GM23338 (cell line): Measurements from ENCODE around the gene MRPS11.

Source experiments
- CREB1 ChIP-seq: fragments of 250-450 bp; sonication (Bioruptor Pico); IDR thresholded peaks from 2 replicates; pipeline ENCODE4 v1.5.0; 2020; ENCODE audit warnings: low read depth, mild to moderate bottlenecking, moderate library complexity
- CTCF ChIP-seq, 2 experiments: fragments of 200-600 bp in 1 of 2; sonication (generic) in 1 of 2; conservative IDR thresholded peaks; 2 replicates each; pipeline versions ENCODE4 v1.5.1 to v1.6.1; 2016 to 2017; ENCODE audit warnings: antibody characterized with exemption in 2 of 2, low read depth in 2 of 2, mild to moderate bottlenecking in 2 of 2, moderate library complexity in 1 of 2
- EZH2 ChIP-seq: fragments of 200-600 bp; sonication (generic); IDR thresholded peaks from one replicate; pipeline ENCODE4 v1.8.0; 2017; ENCODE audit warnings: antibody characterized with exemption, mild to moderate bottlenecking, low read depth; ENCODE audit not compliant: unreplicated experiment
- EZH2phosphoT487 ChIP-seq: fragments of 200-600 bp; sonication (generic); IDR thresholded peaks from one replicate; pipeline ENCODE4 v1.8.1; 2018; ENCODE audit warnings: antibody characterized with exemption; ENCODE audit not compliant: unreplicated experiment
- JUNB ChIP-seq: IDR thresholded peaks from one replicate; pipeline ENCODE4 v1.6.1; 2016; ENCODE audit warnings: antibody characterized with exemption; ENCODE audit not compliant: unreplicated experiment
- POLR2AphosphoS5 ChIP-seq: IDR thresholded peaks from 2 replicates; pipeline ENCODE4 v1.6.1; 2016; ENCODE audit warnings: antibody characterized with exemption, low read depth
- REST ChIP-seq: IDR thresholded peaks from one replicate; pipeline ENCODE4 v1.6.1; 2018; ENCODE audit warnings: antibody characterized with exemption; ENCODE audit not compliant: unreplicated experiment
- ZNF114 ChIP-seq: fragments of 250-450 bp; sonication (Bioruptor Pico); IDR thresholded peaks from 2 replicates; pipeline ENCODE4 v1.5.0; 2020; ENCODE audit warnings: mild to moderate bottlenecking, moderate library complexity
- ZNF462 ChIP-seq: fragments of 250-450 bp; sonication (Bioruptor Pico); IDR thresholded peaks from 2 replicates; pipeline ENCODE4 v1.5.0; 2020; ENCODE audit warnings: mild to moderate bottlenecking, moderate library complexity

- TF ChIP-seq EZH2phosphoT487 = no peak
- no peak for TF ChIP-seq EZH2
- TF ChIP-seq REST = no peak
- TF ChIP-seq CTCF (conservative IDR thresholded peaks at IDR 0.05; ENCODE audit: low read depth in 2 of 2) = no peak
- no peak for TF ChIP-seq ZNF114 (CRISPR knock-in tag)
- no peak for TF ChIP-seq JUNB
- TF ChIP-seq ZNF462 (CRISPR knock-in tag) = no peak
- no peak for TF ChIP-seq POLR2AphosphoS5
- no peak for TF ChIP-seq CREB1 (CRISPR knock-in tag)
These were observed 22.5 kb downstream of the MRPS11 start for GRCh38 chr15:88490036-88490435.
